ENCODE data around the gene PER3. TPM values are rescaled to one million over a fixed set of nuclear protein-coding genes. Genes with fewer than 3 reads are reported as not detected.

Gene PER3
- total and polyA plus RNA-seq, 10 of the 15 experiments (the other 5 are each of a cell fraction or from before 2014, with no cell fraction given) = 0.06 to 0.64 (median 0.13) TPM; not detected in 1

- no peak overlapping the region for H2AFZ ChIP-seq (ENCODE audit: control insufficient read depth, low read depth, low read length)
- H3K27me3 ChIP-seq (replicated peaks in 1 of 2; ENCODE audit: control insufficient read depth in 2 of 2, insufficient read depth in 2 of 2, low read length in 1 of 2) = no peaks in the 10 kb centered on the region; a peak in 1 of 4 replicates
- ChIA-PET RAD21 (ENCODE audit: unreplicated experiment) (no interaction called here), CTCF (no interaction called here), SMC1A (ENCODE audit: uncharacterized antibody, unreplicated experiment) (no interaction called here), POLR2A (interaction anchor here (0.5 kb wide), 2 partner anchors 28 to 1072 kb away, joined by 3 to 4 read pairs; no protein-coding TSS in a partner anchor)
- no TSS peak for BruUV-seq (replicated peaks)
- no peak overlapping the region for H3K9ac ChIP-seq (ENCODE audit: control insufficient read depth, insufficient read depth, low read length)
- no peaks in the 10 kb centered on the region for H3K4me1 ChIP-seq (ENCODE audit: control insufficient read depth, insufficient read depth, low read length)
- no peaks in the 10 kb centered on the region for H3K79me2 ChIP-seq (ENCODE audit: control insufficient read depth, insufficient read depth, low read length)
- H4K20me1 ChIP-seq (ENCODE audit: control insufficient read depth, insufficient read depth) = no peaks in the 10 kb centered on the region
- no peak overlapping the region for H3K27ac ChIP-seq (ENCODE audit: control insufficient read depth, insufficient read depth)
- H3K4me2 ChIP-seq (ENCODE audit: control insufficient read depth, insufficient read depth) = no peak overlapping the region
- DNase-seq (ENCODE audit: low read depth, low spot score) (no peak), FAIRE-seq (no peak), ATAC-seq (no peak)
- H3K36me3 ChIP-seq (ENCODE audit: control insufficient read depth in 2 of 2, insufficient read depth in 2 of 2, low read length in 1 of 2) = no peaks in the 10 kb centered on the region
- in situ Hi-C loops (cut with MboI) = no loop called here
- WGBS (ENCODE audit: insufficient coverage, insufficient replicate concordance, low lambda C conversion rate, missing lambda C conversion rate) = 57% methylated on average over 16 of the region's 16 CpGs
- TF ChIP-seq BCL11A (IDR thresholded peaks at IDR 0.05; ENCODE audit: low read depth, low read length) (no peak), SIX5 (IDR thresholded peaks at IDR 0.05; ENCODE audit: low read depth, low read length, severe bottlenecking) (no peak), E4F1 (IDR thresholded peaks at IDR 0.05; ENCODE audit: borderline replicate concordance, partially characterized antibody) (no peak), RELB (IDR thresholded peaks at IDR 0.05; ENCODE audit: low read depth) (no peak)
- H3K4me3 ChIP-seq = no peak overlapping the region
- H3K9me3 ChIP-seq (replicated peaks; ENCODE audit: control insufficient read depth, insufficient read depth, low read length) = no peaks in the 10 kb centered on the region
- intact Hi-C loops (cut with micrococcal nuclease; ENCODE audit: unreplicated experiment) = no loop called here
Observed at GRCh38 chr1:7869136-7869920, 85.2 kb downstream of the PER3 start.
